Renal cortex interstitium (tissue), 11 donors: ENCODE data around the gene FECH. TPM values are rescaled to one million over a fixed set of nuclear protein-coding genes. Genes with fewer than 3 reads are reported as not detected.

Experiments
- DNase-seq, 11 donors: peaks; one replicate each; pipeline ENCODE4 v3.0.0-alpha.2; 2013; ENCODE audit warnings: low read depth in 9 of 11, low spot score in 4 of 11; ENCODE audit errors: extremely low read depth in 1 of 11
- polyA plus RNA-seq, 3 donors: library from polyadenylated mRNA; unstranded; fragments of 120-200 nt; gene quantifications; one replicate each; pipeline ENCODE4 v1.2.1, GENCODE V29; 2013; ENCODE audit not compliant: insufficient read length in 3 of 3

FECH gene
- polyA plus RNA-seq, 3 donors: 30.3 to 41.8 (median 32.5) TPM

GRCh38 chr18:57587098-57587661 lies 678 bp upstream of the FECH start:
- DNase-seq: no peak

GRCh38 chr18:57585855-57586250 lies 649 bp downstream of the FECH start:
- no peak for DNase-seq

GRCh38 chr18:57585421-57585820 lies 1.1 kb downstream of the FECH start:
- no peak for DNase-seq

- DNase-seq: no peak
These were observed 2.1 kb downstream of the FECH start for GRCh38 chr18:57584444-57584843.

- no peak for DNase-seq
These were observed 3.1 kb downstream of the FECH start for GRCh38 chr18:57583297-57583835.

- no peak for DNase-seq
These were observed 5.1 kb downstream of the FECH start for GRCh38 chr18:57581301-57581934.

- DNase-seq: no peak
These were observed 6.6 kb downstream of the FECH start for GRCh38 chr18:57579934-57580333.

GRCh38 chr18:57576316-57576715 lies 10.2 kb downstream of the FECH start:
- DNase-seq: no peak

GRCh38 chr18:57575542-57575941 lies 11.0 kb downstream of the FECH start:
- DNase-seq: no peak

GRCh38 chr18:57574866-57575265 lies 11.6 kb downstream of the FECH start:
- no peak for DNase-seq

GRCh38 chr18:57570162-57570561 lies 16.3 kb downstream of the FECH start:
- DNase-seq: no peak

GRCh38 chr18:57569133-57569532 lies 17.4 kb downstream of the FECH start:
- no peak for DNase-seq

GRCh38 chr18:57561728-57562423 lies 24.6 kb downstream of the FECH start:
- peak in 9 of 11 donors; percentile 22 to 45 (median 37) for DNase-seq

GRCh38 chr18:57561261-57561660 lies 25.2 kb downstream of the FECH start:
- DNase-seq: no peak

GRCh38 chr18:57559314-57559713 lies 27.2 kb downstream of the FECH start:
- no peak for DNase-seq

GRCh38 chr18:57555134-57555533 lies 31.4 kb downstream of the FECH start:
- DNase-seq: no peak

GRCh38 chr18:57550510-57550909 lies 36.0 kb downstream of the FECH start:
- no peak for DNase-seq

- DNase-seq: no peak
These were observed 39.2 kb downstream of the FECH start for GRCh38 chr18:57547260-57547659.

GRCh38 chr18:57544936-57545660 lies 41.4 kb downstream of the FECH start:
- DNase-seq: no peak

- no peak for DNase-seq
These were observed 42.9 kb downstream of the FECH start for GRCh38 chr18:57543560-57543959.
